Neutrophil (primary cell): Measurements from ENCODE around the gene ASIC5.
"Not testable (repeated sequence)": the region's sequence is repeated elsewhere in the genome, so short reads cannot be mapped to it uniquely, and the experiment has no call there.

Source experiments
- H3K27ac ChIP-seq: fragments of 200-600 bp; sonication (generic); 2 replicates; pipeline ENCODE4 v1.5.1; 2016; ENCODE audit warnings: mild to moderate bottlenecking, moderate library complexity
- H3K27me3 ChIP-seq: fragments of 200-600 bp; sonication (generic); 2 replicates; pipeline ENCODE4 v1.6.0; 2016; ENCODE audit warnings: mild to moderate bottlenecking
- H3K36me3 ChIP-seq: fragments of 200-600 bp; sonication (generic); 2 replicates; pipeline ENCODE4 v1.5.1; 2017
- H3K4me1 ChIP-seq, 2 experiments: fragments of 200-600 bp in 1 of 2; sonication (generic) in 1 of 2; 1 replicate in 1 of 2; 2 replicates in 1 of 2; pipeline versions ENCODE4 v1.5.1 to v1.6.1; 2013 to 2016; ENCODE audit warnings: low read depth in 1 of 2, low read length in 1 of 2, mild to moderate bottlenecking in 1 of 2, moderate library complexity in 1 of 2; ENCODE audit not compliant: control insufficient read depth in 1 of 2, insufficient read depth in 1 of 2
- H3K4me3 ChIP-seq, 2 experiments: fragments of 200-600 bp in 1 of 2; sonication (generic) in 1 of 2; 1 replicate in 1 of 2; 2 replicates in 1 of 2; pipeline ENCODE4 v1.5.1; 2013 to 2016; ENCODE audit warnings: low read depth in 1 of 2, low read length in 1 of 2, mild to moderate bottlenecking in 1 of 2, moderate library complexity in 1 of 2
- H3K9me3 ChIP-seq: fragments of 200-600 bp; sonication (generic); 2 replicates; pipeline ENCODE4 v1.5.1; 2016
- TF ChIP-seq, protein P1 (sequence below): fragments of 200-600 bp; sonication (generic); IDR thresholded peaks from 2 replicates; pipeline ENCODE4 v1.5.1; 2016; ENCODE audit warnings: antibody characterized with exemption

ASIC5 gene

GRCh38 chr4:155802190-155802959 lies 63.7 kb downstream of the ASIC5 start:
- Histone ChIP-seq H3K4me1 (no peaks in the 10 kb centered on the region), H3K9me3 (no peaks in the 10 kb centered on the region), H3K27me3 (no peaks in the 10 kb centered on the region), H3K27ac (no peak overlapping the region), H3K4me3 (no peak overlapping the region), H3K36me3 (no peaks in the 10 kb centered on the region)
- TF ChIP-seq, protein P1, sequence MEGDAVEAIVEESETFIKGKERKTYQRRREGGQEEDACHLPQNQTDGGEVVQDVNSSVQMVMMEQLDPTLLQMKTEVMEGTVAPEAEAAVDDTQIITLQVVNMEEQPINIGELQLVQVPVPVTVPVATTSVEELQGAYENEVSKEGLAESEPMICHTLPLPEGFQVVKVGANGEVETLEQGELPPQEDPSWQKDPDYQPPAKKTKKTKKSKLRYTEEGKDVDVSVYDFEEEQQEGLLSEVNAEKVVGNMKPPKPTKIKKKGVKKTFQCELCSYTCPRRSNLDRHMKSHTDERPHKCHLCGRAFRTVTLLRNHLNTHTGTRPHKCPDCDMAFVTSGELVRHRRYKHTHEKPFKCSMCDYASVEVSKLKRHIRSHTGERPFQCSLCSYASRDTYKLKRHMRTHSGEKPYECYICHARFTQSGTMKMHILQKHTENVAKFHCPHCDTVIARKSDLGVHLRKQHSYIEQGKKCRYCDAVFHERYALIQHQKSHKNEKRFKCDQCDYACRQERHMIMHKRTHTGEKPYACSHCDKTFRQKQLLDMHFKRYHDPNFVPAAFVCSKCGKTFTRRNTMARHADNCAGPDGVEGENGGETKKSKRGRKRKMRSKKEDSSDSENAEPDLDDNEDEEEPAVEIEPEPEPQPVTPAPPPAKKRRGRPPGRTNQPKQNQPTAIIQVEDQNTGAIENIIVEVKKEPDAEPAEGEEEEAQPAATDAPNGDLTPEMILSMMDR: no peak

GRCh38 chr4:155800685-155801343 lies 65.3 kb downstream of the ASIC5 start:
- Histone ChIP-seq H3K36me3 (no peaks in the 10 kb centered on the region), H3K27ac (no peak overlapping the region), H3K4me3 (no peak overlapping the region), H3K27me3 (no peaks in the 10 kb centered on the region), H3K9me3 (no peaks in the 10 kb centered on the region), H3K4me1 (no peaks in the 10 kb centered on the region)
- TF ChIP-seq, protein P1: no peak

GRCh38 chr4:155799794-155800123 lies 66.3 kb downstream of the ASIC5 start:
- no peaks in the 10 kb centered on the region for H3K9me3 ChIP-seq
- TF ChIP-seq, protein P1: no peak
- no peaks in the 10 kb centered on the region for H3K4me1 ChIP-seq
- no peaks in the 10 kb centered on the region for H3K27me3 ChIP-seq
- H3K27ac ChIP-seq: no peak overlapping the region
- no peaks in the 10 kb centered on the region for H3K36me3 ChIP-seq
- H3K4me3 ChIP-seq: no peak overlapping the region

- Histone ChIP-seq H3K9me3 (no peaks in the 10 kb centered on the region), H3K27me3 (no peaks in the 10 kb centered on the region)
These were observed 66.8 kb downstream of the ASIC5 start for GRCh38 chr4:155799116-155799793.

GRCh38 chr4:155797581-155797980 lies 68.5 kb downstream of the ASIC5 start:
- not testable (repeated sequence) for H3K4me3 ChIP-seq, H3K27ac ChIP-seq, H3K9me3 ChIP-seq, H3K36me3 ChIP-seq, H3K27me3 ChIP-seq, H3K4me1 ChIP-seq

More at GRCh38 chr4:155799116-155799793, 66.8 kb downstream of the ASIC5 start:
- TF ChIP-seq, protein P1: no peak
- Histone ChIP-seq H3K36me3 (no peaks in the 10 kb centered on the region), H3K4me3 (no peak overlapping the region), H3K27ac (no peak overlapping the region), H3K4me1 (no peaks in the 10 kb centered on the region)

- Histone ChIP-seq H3K27ac (no peak overlapping the region), H3K27me3 (no peaks in the 10 kb centered on the region), H3K36me3 (no peaks in the 10 kb centered on the region), H3K9me3 (no peaks in the 10 kb centered on the region), H3K4me1 (no peaks in the 10 kb centered on the region), H3K4me3 (no peak overlapping the region)
- TF ChIP-seq, protein P1: no peak
These were observed 70.1 kb downstream of the ASIC5 start for GRCh38 chr4:155795991-155796390.
